GM21528 (cell line): ENCODE results near the gene ATP1A2.

ENCODE experiments used
- ATAC-seq: cut with Tn5 transposase; IDR thresholded peaks from one replicate; pipeline ENCODE4 v1.9.1; 2021; ENCODE audit warnings: mild to moderate bottlenecking, moderate library complexity; ENCODE audit not compliant: unreplicated experiment, low FRiP score

Gene ATP1A2

DNA sequence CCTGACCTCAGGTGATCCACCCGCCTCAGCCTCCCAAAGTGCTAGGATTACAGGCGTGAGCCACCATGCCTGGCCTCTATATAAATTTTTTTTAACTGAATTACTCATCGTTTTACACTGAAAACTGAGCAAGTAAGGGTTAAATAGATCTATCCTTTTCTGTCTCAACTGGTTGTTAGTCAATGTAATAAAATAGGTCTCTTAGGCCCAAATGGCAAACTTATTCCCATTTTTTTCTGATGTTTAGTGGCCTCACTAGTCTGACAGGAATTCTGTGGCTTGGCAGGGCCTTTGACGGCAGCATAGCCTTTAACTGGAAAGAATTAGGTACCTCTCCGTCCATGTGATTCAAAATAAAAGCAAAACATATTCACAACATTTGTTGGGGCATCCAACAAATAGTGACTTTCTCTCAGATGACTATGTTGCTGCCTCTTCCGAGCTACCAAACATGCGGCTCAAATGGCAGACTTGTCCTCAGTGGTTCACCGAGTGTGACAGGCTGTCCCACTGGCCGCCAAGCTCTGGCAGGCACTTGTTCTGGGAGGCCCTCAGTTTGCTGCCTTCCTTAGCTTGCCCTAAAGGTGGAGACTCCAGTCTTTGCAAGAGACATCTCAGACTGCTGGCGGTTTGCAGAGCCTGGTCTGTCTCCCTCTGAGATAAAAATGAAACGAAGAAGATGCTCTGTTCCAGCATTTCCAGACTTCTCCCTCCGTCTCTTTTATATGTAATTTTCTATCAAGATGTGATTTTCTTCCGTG is 53.2 kb downstream of the ATP1A2 start:
- no peak for ATAC-seq

DNA sequence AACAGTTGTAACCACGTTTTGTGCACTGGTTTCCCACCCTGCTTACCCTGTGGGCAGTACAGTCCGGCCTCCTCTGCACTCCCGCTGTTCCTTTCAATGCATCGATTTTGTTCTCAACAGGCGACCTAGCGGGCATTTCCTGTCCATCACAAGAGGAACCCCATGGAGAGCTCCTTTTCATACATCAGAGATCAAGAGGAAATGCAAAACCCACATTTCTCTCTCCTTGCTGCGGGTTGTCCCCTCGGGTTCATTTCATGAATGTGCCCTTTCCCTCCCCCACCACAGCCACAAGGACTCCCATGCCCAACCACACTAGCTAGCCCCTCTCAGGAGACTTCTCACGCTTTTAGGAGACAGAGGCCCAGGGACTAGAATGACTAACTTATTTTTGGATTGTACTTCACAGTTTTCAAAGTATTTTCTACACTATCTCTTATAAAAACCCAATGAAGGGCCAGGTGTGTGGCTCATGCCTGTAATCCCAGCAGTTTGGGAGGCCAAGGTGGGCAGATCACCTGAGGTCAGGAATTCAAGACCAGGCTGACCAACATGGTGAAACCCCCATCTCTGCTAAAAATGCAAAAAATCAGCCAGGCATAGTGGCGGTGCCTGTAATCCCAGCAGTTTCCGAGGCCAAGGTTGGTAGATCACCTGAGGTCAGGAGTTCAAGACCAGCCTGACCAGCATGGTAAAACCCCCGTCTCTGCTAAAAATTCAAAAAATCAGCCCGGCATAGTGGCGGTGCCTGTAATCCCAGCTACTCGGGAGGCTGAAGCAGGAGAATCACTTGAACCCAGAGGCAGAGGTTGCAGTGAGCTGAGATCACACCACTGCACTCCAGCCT is 54.2 kb downstream of the ATP1A2 start:
- peak; percentile 55 for ATAC-seq

DNA sequence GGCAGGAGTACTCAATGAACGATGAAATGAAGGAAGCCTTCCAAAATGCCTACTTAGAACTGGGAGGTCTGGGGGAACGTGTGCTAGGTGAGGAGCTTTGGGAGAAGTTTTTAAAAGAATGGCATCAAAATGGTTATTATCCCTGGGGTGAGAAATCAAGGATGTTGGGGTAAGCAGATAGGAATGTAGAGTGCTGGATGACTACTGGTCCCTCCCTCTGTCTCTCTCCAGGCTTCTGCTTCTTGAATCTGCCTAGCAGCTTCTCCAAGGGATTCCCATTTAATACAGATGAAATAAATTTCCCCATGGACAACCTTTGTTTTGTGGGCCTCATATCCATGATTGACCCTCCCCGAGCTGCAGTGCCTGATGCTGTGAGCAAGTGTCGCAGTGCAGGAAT is 55.8 kb downstream of the ATP1A2 start:
- ATAC-seq = no peak

GRCh38 chr1:160171980-160172379 is 56.4 kb downstream of the ATP1A2 start:
- ATAC-seq = no peak

DNA sequence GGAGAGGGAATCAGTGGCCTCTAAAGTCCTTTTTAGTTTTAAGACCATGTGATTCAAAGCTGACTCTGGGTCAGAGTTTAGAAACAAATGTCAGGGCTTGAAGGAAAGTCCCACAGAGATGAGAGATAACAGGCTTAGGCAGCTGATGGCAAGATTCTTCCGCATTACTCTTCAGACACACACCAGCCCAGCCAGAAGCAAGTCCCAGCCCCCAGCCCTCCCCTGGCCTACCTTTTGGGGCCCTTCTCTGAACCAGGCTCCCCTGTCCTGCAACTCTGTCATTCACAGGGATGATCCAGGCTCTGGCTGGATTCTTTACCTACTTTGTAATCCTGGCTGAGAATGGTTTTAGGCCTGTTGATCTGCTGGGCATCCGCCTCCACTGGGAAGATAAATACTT is 61.7 kb downstream of the ATP1A2 start:
- no peak for ATAC-seq

DNA sequence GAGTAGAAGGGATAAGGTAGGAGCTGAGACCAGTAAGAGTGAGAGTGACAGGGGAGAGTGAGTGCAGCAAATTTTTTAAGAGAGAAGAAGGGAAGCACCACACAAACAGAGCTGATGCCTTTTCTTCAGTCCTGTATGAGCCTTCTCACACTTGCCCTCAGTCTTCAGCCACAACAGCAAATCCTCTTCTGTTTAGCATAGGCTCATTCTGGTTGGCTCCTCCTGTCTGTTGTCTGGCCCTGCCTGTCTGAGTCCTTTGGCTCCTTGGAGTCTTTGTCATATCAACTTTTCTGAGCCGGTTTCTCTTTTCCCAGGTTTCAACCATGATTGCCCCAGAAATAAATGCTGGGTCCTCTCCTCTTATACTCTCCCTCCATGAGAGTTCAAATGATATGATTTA is 62.1 kb downstream of the ATP1A2 start:
- ATAC-seq = no peak

- no peak for ATAC-seq
Measured at GRCh38 chr1:160178731-160179130, 63.2 kb downstream of the ATP1A2 start.

DNA sequence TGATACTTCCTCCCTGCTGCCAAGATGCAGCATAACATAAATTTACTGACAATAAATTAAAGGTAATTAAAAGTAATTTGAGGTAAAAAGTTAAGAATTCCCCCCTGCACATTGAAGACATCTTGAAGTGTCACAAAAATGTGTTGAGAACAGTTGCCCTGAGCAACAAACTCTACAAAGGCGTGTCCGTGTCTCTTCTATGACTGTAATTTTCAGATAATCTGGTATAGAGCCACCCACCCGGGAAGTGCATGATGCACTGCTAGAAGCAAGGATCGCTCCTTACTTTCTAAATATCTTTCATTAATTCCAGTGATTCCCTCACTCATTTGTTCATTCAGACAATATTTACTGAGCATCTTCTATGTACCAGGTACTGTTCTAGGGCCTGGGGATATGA is 63.8 kb downstream of the ATP1A2 start:
- no peak for ATAC-seq

DNA sequence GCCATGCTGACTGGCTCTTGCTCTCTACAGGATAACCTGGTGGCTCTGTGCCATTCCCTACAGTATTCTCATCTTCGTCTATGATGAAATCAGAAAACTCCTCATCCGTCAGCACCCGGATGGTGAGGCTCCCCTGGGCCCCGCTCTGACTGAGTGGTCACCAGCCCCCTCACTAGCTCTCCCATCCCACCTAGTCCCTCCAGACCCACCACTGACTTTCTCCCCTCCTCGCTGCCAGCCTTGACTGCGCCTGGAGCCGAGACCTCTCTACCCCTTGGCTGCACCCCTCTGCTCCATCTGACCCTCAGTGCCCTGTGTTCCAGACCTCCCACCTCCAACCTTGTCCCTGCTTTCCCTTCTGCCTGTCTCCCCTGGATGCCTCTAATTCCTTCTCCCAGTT is 70.7 kb downstream of the ATP1A2 start:
- ATAC-seq = no peak

- ATAC-seq = no peak
Measured at GRCh38 chr1:160186729-160187128, 71.2 kb downstream of the ATP1A2 start.

GRCh38 chr1:160187407-160187806 is 71.8 kb downstream of the ATP1A2 start:
- ATAC-seq = no peak

- ATAC-seq = no peak
Measured at GRCh38 chr1:160188341-160188740, 72.8 kb downstream of the ATP1A2 start.

DNA sequence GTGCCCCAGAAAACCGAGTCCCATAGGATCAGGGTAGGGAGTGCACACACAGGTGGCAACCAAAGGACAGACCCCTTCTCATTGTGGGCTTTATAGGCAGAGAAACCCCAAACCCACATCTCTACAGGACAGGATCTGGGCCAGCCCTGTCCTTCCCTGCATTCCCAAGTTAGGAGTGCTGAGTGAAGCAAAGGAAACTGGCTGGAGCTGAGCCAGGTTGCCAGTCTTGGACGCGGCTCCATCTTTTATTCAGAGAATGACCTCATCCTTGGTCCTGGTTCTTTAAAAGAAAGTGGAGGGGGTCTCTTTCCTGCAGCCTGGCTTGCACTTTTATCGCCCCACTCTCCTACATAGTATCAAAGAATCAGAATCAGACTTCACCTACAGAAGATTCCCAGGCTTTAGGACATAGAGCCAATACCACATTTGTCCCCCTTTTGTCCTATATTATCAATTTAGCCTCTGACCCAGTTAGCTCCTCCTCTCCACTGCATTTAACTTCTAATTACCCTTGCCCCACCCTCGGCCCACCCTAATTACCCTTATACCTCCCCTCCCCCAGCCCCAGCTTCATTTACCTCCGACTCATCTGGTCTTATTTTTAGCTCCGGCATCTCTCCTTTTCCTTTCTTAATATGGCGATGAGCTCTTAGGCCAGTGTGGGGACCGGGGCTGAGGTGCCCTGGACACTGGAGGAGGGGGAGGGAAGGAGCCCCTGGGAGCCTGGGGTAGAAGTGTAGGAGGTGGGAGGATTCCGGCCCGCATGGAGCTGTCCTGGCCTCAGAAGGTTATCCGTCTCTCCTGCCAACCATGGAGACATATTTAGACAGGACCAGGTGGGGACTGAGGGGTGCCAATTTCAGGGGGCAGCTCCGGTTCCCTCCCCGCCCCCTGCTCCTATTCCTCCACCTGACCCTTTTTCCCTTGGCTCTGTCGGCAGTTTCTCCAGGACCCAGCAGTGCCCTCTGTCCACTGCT is 74.4 kb downstream of the ATP1A2 start, which contains the start of gene CASQ1:
Gene CASQ1, plus strand, starts transcription at position 927 of the 977 bp plus-strand sequence. CDS start 177 bp downstream, outside the sequence.
- no peak for ATAC-seq

DNA sequence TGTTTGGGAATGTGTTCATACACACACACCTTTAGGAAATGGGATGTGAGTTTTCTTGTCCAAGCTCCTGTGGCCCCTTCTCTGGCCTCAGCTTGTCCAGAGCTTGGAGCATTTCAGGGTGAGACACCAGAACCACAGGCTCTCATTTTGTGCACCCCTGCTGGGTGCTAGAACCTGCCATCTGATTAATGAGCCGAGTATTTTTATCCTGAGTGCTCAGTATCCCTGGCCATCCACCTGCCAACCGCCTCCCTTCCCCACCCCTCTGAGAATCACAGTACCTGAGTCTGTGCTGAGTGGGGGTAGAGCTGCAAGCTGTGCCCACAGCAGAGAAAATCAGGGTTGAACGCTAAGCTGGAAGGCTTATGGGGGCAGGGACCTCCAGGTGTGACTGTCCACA is 76.2 kb downstream of the ATP1A2 start:
- ATAC-seq = no peak

DNA sequence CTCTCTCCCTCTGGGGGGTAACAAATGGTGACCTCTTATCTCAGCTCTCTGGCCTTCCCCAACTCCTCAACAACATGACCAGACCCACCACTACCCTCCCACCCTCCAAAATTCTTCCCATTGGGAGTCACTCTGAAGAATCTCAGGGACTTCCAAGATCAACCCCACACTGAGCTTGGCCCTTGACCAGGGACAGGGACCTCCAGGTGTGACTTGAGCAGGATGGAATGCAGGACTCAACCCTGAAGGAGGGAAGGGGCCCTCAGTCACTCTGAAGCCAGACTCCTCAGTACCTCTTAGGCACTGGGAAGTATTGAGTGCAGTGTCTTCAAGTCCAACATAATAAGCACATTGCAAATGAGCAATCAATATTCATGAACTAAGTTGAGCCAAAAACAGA is 76.7 kb downstream of the ATP1A2 start:
- ATAC-seq = no peak
